NCI-H2081 treated with DMSO at 0.1 percent for 48 hours (cell line): ENCODE results near the gene MPL.
A peak's percentile ranks its signal among the peaks of the same experiment; 100 is the strongest.
"Not testable (repeated sequence)": the region's sequence is repeated elsewhere in the genome, so short reads cannot be mapped to it uniquely, and the experiment has no call there.

Source experiments
- DNase-seq: peaks from one replicate; lab custom pipeline; 2025; lab: John Stamatoyannopoulos, UW

Gene MPL

DNA sequence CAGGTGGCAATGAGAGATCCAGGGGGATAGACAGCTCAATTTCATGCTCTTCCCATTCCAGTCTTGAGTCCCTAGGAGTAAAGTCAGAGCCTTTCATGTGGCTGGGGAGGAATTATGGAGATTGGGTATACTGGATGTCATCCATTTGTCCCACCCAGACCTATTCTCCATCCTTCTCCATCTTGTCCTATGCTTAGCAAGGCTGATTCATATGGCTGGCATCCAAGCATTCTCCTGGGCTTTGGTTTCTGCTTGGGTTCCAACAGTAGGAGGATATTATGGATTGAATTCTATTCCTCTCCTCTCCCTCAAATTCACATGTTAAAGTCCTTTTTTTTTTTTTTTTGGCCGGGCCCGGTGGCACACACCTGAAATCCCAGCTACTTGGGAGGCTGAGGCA is 17.3 kb downstream of the MPL start:
- no peak for DNase-seq

DNA sequence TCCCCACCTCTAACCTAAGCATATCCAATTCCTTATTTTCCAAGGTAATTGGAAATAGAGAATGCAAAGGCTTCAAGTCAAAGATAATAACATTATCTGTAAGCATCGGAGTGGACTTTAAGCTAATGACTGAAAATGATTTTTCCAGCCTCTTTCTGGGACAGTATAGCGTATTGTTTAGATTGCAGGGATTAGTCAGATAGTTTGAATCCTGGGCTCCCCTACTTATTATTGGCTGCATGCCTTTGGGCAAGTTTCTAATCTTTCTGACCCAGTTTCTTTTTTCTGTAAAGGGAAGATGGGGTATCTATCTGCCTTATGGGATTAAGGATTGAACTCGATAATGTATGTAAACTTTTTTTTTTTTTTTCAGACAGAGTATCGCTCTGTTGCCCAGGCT is 19.6 kb downstream of the MPL start:
- DNase-seq, result no peak

- DNase-seq, result no peak
Measured at GRCh38 chr1:43358121-43358745, 20.6 kb downstream of the MPL start.

- peak; percentile 92 for DNase-seq
Measured at GRCh38 chr1:43358746-43359693, 21.4 kb downstream of the MPL start, which contains the start of gene CDC20. Gene CDC20, plus strand, starts transcription at chr1:43358981. Its CDS starts 235 bp downstream, at chr1:43359216.

DNA sequence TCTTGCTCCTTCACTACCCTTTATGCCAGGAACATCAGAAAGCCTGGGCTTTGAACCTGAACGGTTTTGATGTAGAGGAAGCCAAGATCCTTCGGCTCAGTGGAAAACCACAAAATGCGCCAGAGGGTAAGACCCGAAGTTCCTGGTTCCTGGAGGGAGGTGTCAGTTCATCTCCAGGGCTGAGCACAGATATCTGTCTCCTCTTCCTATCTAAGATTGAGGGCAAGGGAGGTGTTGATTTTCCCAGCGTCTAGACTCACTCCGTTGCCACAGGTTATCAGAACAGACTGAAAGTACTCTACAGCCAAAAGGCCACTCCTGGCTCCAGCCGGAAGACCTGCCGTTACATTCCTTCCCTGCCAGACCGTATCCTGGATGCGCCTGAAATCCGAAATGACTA is 22.1 kb downstream of the MPL start:
- no peak for DNase-seq

GRCh38 chr1:43360616-43361015 is 23.0 kb downstream of the MPL start:
- DNase-seq, result no peak

DNA sequence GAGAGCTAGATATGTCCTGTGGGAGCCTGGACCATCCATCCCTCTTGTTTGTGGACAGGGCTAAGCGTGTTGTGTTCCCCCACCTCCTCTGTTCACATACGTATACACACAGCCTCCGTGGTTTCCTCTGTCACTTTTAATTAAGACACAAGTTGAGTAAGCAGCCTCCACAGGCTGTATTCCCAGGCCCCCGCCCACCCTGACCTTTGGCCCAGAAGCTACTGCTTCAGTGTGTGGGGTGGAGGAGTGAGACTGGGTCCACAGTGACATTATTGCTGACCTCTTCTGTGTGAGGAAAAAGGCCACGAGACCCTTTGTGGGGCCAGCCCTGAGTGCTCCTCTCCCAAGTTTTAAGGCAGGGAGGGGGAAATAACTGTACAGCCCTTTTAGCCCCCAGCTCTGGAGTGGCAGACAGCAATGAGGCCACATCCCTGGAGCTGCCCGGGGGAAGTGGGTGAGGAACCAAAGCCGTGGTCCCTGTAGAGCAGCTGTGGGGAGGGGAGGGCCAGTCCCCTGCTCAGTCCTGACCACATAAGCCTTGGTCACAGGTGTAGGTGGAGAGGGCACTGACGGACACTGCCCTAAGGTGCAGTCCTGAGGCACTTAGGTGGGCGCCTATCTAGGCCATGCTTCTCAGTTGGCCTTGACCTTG is 25.8 kb downstream of the MPL start:
- no peak for DNase-seq

- no peak for DNase-seq
Measured at GRCh38 chr1:43363935-43364525, 26.4 kb downstream of the MPL start.

DNA sequence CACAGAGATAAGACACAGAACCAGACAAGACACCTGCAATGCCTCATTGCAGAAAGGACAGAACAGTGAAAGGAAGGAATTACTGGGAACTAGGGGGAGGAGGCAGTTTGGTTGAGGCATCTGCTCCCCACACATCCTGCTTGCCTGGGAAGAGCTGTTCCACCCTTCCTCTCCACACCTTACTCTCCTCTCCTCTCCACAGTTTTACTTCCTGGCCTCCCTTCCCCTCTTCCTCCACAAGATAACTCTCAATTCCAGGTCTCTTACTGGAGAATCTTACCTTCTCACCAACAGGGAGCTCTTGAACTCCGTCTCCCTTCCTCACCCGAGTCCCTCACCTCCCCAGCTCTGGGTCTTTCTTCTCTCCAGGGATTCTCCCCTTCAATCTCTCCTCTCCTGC is 28.1 kb downstream of the MPL start:
- no peak for DNase-seq

DNA sequence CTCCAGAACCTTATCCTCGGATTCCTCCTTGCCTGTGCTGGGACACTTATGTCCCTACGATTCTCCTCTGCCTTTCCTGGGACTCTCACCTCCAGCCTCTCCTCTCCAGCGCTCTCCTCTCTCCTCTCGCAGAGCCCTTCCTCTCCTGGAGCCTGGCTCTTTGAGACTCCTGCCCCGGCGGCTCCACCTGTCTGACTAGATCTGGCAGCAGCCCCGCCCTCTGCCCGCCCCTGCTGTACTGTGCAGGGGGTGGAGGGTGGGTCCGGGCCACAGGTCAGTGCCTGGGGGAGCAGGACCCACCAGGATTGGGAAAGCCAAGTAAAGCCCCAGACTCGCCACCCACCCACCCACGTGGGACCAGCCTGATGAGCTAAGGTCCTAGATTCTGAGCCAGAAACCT is 28.6 kb downstream of the MPL start:
- no peak for DNase-seq

- no peak for DNase-seq
Measured at GRCh38 chr1:43366601-43367025, 29.0 kb downstream of the MPL start.

- no peak for DNase-seq
Measured at GRCh38 chr1:43367026-43367903, 29.6 kb downstream of the MPL start.

DNA sequence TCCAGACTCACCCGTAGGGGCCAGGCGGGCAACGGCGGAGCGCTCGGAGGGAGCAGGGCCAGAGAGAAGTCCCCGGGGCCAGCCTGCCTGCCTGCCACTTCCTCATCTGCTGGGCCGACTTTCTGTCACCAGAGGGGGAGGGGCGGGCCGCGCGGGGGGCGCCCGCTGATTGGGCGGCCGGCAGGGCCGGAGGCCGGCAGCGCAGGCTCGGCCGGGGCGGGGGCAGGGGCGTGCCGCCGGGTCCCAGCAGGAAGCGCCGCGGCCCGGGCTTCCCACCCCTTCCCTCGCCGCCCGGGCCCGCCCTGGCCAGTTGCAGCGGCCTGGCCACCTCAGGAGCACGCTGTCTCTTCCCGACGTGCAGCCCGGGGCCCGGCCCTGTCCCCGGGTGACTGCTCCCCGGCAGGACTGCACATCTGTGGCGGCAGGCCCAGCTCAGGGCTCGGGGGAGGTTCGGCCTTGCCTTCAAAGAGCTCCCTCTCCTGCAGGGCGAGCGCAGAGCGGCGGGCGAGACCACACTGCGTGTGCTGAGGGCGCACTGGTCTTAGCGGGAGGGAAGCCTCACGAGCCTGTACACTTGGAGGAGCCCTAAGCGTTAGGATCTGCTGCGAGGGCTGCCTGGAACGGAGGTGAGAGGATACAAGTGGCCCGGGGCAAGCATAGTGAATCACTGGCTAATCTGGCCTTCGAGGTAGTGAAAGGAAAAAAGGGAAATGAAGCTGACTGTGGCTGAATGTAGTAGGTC is 30.5 kb downstream of the MPL start, which contains the start of gene ELOVL1:
Gene ELOVL1, minus strand, starts transcription at position 108 of the 742 bp plus-strand sequence. CDS start 2,402 bp downstream, outside the sequence.
- peak; percentile 48 for DNase-seq

DNA sequence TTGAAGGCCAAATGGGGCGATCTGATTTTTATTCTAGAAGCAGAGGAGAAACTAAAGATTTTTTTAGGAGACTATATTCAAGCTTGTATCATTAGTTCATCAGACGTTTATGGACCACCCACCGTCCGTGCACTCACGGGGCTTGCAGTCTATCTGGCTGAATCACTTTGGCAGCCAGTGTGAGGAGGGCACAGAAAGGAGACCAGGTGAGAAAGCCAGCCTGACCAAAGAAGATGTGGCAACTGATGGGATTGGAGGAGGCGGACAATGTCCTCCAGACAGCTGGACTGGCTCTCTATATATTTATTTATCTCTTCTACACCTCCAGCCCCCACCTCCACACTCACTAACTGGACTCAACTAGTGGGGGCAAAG is 31.0 kb downstream of the MPL start:
- DNase-seq, result no peak

GRCh38 chr1:43369779-43370178 is 32.2 kb downstream of the MPL start:
- DNase-seq, result not testable (repeated sequence)

GRCh38 chr1:43370564-43370963 is 32.9 kb downstream of the MPL start:
- no peak for DNase-seq

- no peak for DNase-seq
Measured at GRCh38 chr1:43372172-43372571, 34.6 kb downstream of the MPL start.

GRCh38 chr1:43373066-43373940 is 35.7 kb downstream of the MPL start:
- DNase-seq, result no peak

GRCh38 chr1:43376723-43377235 is 39.2 kb downstream of the MPL start:
- DNase-seq, result no peak
